SIG-M5 treated with dmso at 0.1 percent for 504 hours (cell line): ENCODE measurements around the gene USP6.
"Not testable (repeated sequence)": the region's sequence is repeated elsewhere in the genome, so short reads cannot be mapped to it uniquely, and the experiment has no call there.

ENCODE experiments used
- DNase-seq: peaks from one replicate; lab custom pipeline; 2025; ENCODE audit not compliant: unreplicated experiment; lab: John Stamatoyannopoulos, UW

Gene USP6

GRCh38 chr17:5134571-5134970, 18.7 kb downstream of the USP6 start:
- DNase-seq = not testable (repeated sequence)

GRCh38 chr17:5135131-5135712, 19.4 kb downstream of the USP6 start:
- DNase-seq = not testable (repeated sequence)

- no peak for DNase-seq
Observed at GRCh38 chr17:5135726-5136579, 20.1 kb downstream of the USP6 start.

GRCh38 chr17:5136580-5137412, 21.0 kb downstream of the USP6 start:
- not testable (repeated sequence) for DNase-seq

GRCh38 chr17:5137511-5138197, 21.8 kb downstream of the USP6 start:
- not testable (repeated sequence) for DNase-seq

- not testable (repeated sequence) for DNase-seq
Observed at GRCh38 chr17:5138198-5138544, 22.3 kb downstream of the USP6 start.

GRCh38 chr17:5138616-5139457, 23.0 kb downstream of the USP6 start:
- no peak for DNase-seq

GRCh38 chr17:5139458-5139732, 23.6 kb downstream of the USP6 start:
- DNase-seq = no peak

- DNase-seq = not testable (repeated sequence)
Observed at GRCh38 chr17:5142877-5143276, 27.0 kb downstream of the USP6 start.

- not testable (repeated sequence) for DNase-seq
Observed at GRCh38 chr17:5146122-5146521, 30.3 kb downstream of the USP6 start.

GRCh38 chr17:5160702-5161101, 44.9 kb downstream of the USP6 start:
- DNase-seq = not testable (repeated sequence)

GRCh38 chr17:5161793-5162192, 46.0 kb downstream of the USP6 start:
- not testable (repeated sequence) for DNase-seq

- no peak for DNase-seq
Observed at GRCh38 chr17:5164436-5164835, 48.6 kb downstream of the USP6 start.

GRCh38 chr17:5165791-5166564, 50.1 kb downstream of the USP6 start:
- DNase-seq = peak; percentile 18

- not testable (repeated sequence) for DNase-seq
Observed at GRCh38 chr17:5175027-5175426, 59.2 kb downstream of the USP6 start.

GRCh38 chr17:5179003-5179402, 63.2 kb downstream of the USP6 start:
- no peak for DNase-seq

GRCh38 chr17:5181509-5182305, 65.9 kb downstream of the USP6 start:
- DNase-seq = no peak

GRCh38 chr17:5182597-5183409, 67.0 kb downstream of the USP6 start:
- no peak for DNase-seq
